ENCODE data around the gene GRIP1. TPM values are rescaled to one million over a fixed set of nuclear protein-coding genes. Genes with fewer than 3 reads are reported as not detected.

Gene GRIP1
- total RNA-seq, 2 donors from 2014 or later = 5.2 to 19.5 TPM

DNA sequence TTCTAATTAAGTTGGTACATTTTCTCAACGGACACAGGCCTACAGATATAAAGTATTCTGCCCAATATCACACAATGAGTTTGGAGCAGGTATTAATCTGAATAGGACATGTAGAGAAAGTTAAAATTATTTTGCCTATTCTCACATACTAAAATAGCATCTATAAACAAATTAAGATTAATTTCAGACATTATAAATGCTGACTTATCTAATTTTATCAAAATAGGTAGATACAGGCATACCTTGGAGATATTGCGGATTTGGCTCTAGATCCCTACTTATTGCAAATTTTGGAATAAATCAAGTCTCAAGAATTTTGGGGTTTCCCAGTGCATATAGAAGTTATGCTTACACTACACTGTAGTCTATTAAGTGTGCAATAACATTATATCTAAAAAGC is 41.0 kb upstream of the GRIP1 start:
- Histone ChIP-seq H3K36me3 (no peaks in the 10 kb centered on the region), H3K27me3 (replicated peaks; ENCODE audit: insufficient read depth) (no peaks in the 10 kb centered on the region), H3K27ac (no peak overlapping the region), H3K9me3 (no peaks in the 10 kb centered on the region), H3K4me1 (replicated peaks) (no peaks in the 10 kb centered on the region), H3K4me3 (no peak overlapping the region)
- intact Hi-C loops (cut with DNase I) = loop anchor here (10.0 kb wide), 1 partner anchor 145 kb away; no protein-coding TSS in a partner anchor
- TF ChIP-seq CTCF (IDR thresholded peaks at IDR 0.05) (no peak), POLR2A (IDR thresholded peaks at IDR 0.05) (no peak), POLR2AphosphoS5 (IDR thresholded peaks at IDR 0.05) (no peak)
- 88% methylated on average over 2 of the region's 2 CpGs for WGBS
- DNase-seq (ENCODE audit: low spot score) = no peak

GRCh38 chr12:66717036-66717673 is 38.3 kb upstream of the GRIP1 start:
- Histone ChIP-seq H3K4me1 (replicated peaks) (no peaks in the 10 kb centered on the region), H3K36me3 (no peaks in the 10 kb centered on the region), H3K9me3 (no peaks in the 10 kb centered on the region), H3K27me3 (replicated peaks; ENCODE audit: insufficient read depth) (no peaks in the 10 kb centered on the region), H3K27ac (no peak overlapping the region), H3K4me3 (no peak overlapping the region)
- WGBS = 84% methylated on average over 3 of the region's 3 CpGs
- TF ChIP-seq POLR2AphosphoS5 (IDR thresholded peaks at IDR 0.05) = no peak
- TF ChIP-seq CTCF (IDR thresholded peaks at IDR 0.05) = no peak
- TF ChIP-seq POLR2A (IDR thresholded peaks at IDR 0.05) = no peak
- DNase-seq (ENCODE audit: low spot score) = no peak
- intact Hi-C loops (cut with DNase I) = loop anchor here (10.0 kb wide), 1 partner anchor 148 kb away; no protein-coding TSS in a partner anchor

- Histone ChIP-seq H3K27ac (no peak overlapping the region), H3K27me3 (replicated peaks; ENCODE audit: insufficient read depth) (no peaks in the 10 kb centered on the region), H3K9me3 (no peaks in the 10 kb centered on the region), H3K36me3 (no peaks in the 10 kb centered on the region), H3K4me3 (no peak overlapping the region), H3K4me1 (replicated peaks) (no peaks in the 10 kb centered on the region)
- WGBS = 35% methylated on average over 1 of the region's 1 CpG
- TF ChIP-seq CTCF (IDR thresholded peaks at IDR 0.05) (no peak), POLR2A (IDR thresholded peaks at IDR 0.05) (no peak), POLR2AphosphoS5 (IDR thresholded peaks at IDR 0.05) (no peak)
- DNase-seq (ENCODE audit: low spot score) = no peak
- intact Hi-C loops (cut with DNase I) = loop anchor here (10.0 kb wide), 1 partner anchor 148 kb away; no protein-coding TSS in a partner anchor
Observed at GRCh38 chr12:66716522-66716921, 37.6 kb upstream of the GRIP1 start.

DNA sequence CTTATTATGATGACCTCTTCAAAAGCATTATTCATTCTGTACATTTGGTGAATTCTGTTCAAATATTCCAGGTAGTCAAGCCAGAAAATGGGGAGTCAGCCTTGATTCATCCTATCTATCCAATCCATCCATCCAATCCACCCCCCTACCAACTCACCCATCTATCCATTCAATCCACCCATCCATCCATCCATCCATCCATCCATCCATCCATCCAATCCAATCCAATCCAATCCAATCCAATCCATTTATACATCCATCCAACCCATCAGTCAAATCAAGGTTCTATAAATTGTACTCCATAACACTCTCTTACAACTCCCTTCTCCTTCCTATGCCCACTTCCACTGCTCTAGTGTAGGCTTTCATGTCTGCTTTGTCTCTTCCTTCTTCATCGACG is 35.8 kb upstream of the GRIP1 start:
- intact Hi-C loops (cut with DNase I) = loop anchor here (10.0 kb wide), 1 partner anchor 150 kb away; no protein-coding TSS in a partner anchor
- no peak for TF ChIP-seq POLR2A (IDR thresholded peaks at IDR 0.05)
- TF ChIP-seq CTCF (IDR thresholded peaks at IDR 0.05) = no peak
- no peak for TF ChIP-seq POLR2AphosphoS5 (IDR thresholded peaks at IDR 0.05)
- H3K27me3 ChIP-seq (replicated peaks; ENCODE audit: insufficient read depth) = no peaks in the 10 kb centered on the region
- H3K9me3 ChIP-seq = no peaks in the 10 kb centered on the region
- no peak overlapping the region for H3K27ac ChIP-seq
- 92% methylated on average over 2 of the region's 2 CpGs for WGBS
- no peak for DNase-seq (ENCODE audit: low spot score)
- H3K4me3 ChIP-seq = no peak overlapping the region
- H3K4me1 ChIP-seq (replicated peaks) = no peaks in the 10 kb centered on the region
- no peaks in the 10 kb centered on the region for H3K36me3 ChIP-seq

DNA sequence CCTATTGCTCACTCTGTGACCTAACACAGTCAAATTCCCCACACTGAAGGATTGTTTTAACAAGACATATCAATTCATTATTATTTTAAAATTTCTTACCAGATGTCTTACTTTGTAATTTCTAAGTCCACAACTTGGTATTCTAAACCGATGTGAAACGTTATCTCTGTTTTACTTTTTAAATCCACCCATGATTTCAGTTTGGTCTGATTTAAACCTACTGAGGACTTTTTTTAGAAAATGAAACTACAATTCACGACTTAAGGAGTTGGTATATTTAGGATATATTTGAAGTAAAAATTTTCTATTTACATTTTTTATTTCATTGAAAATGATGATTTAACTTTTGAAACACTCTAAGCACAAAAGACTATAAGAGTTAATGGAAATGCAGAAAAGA is 35.1 kb upstream of the GRIP1 start:
- no peaks in the 10 kb centered on the region for H3K9me3 ChIP-seq
- DNase-seq (ENCODE audit: low spot score) = no peak
- 63% methylated on average over 3 of the region's 3 CpGs for WGBS
- no peaks in the 10 kb centered on the region for H3K27me3 ChIP-seq (replicated peaks; ENCODE audit: insufficient read depth)
- H3K4me1 ChIP-seq (replicated peaks) = no peaks in the 10 kb centered on the region
- intact Hi-C loops (cut with DNase I) = loop anchor here (10.0 kb wide), 1 partner anchor 151 kb away; no protein-coding TSS in a partner anchor
- no peak for TF ChIP-seq POLR2AphosphoS5 (IDR thresholded peaks at IDR 0.05)
- no peak for TF ChIP-seq POLR2A (IDR thresholded peaks at IDR 0.05)
- no peak for TF ChIP-seq CTCF (IDR thresholded peaks at IDR 0.05)
- no peak overlapping the region for H3K27ac ChIP-seq
- H3K36me3 ChIP-seq = no peaks in the 10 kb centered on the region
- no peak overlapping the region for H3K4me3 ChIP-seq

Data from prostate gland (tissue), 2 donors.